Upper lobe of right lung (tissue), 1 donor: ENCODE results near the gene TNIP2. TPM values are rescaled to one million over a fixed set of nuclear protein-coding genes. Genes with fewer than 3 reads are reported as not detected.

Experiments used
- ATAC-seq: fragments of 200-7000 bp; cut with Tn5 transposase; one replicate; pipeline ENCODE4 v1.9.1; 2020; ENCODE audit warnings: mild to moderate bottlenecking, moderate library complexity
- DNase-seq: peaks from one replicate; pipeline ENCODE4 v3.0.0-alpha.2; 2020
- H3K27ac ChIP-seq: fragments of 200-600 bp; one replicate; pipeline ENCODE4 v1.8.0; 2022
- H3K27me3 ChIP-seq: fragments of 200-600 bp; one replicate; pipeline ENCODE4 v1.8.0; 2022; ENCODE audit warnings: mild to moderate bottlenecking
- H3K36me3 ChIP-seq: fragments of 200-600 bp; one replicate; pipeline ENCODE4 v1.8.0; 2022
- H3K4me1 ChIP-seq: fragments of 200-600 bp; one replicate; pipeline ENCODE4 v1.8.0; 2022
- H3K4me3 ChIP-seq: fragments of 200-600 bp; one replicate; pipeline ENCODE4 v1.8.0; 2022; ENCODE audit warnings: mild to moderate bottlenecking
- H3K9me3 ChIP-seq: fragments of 200-600 bp; one replicate; pipeline ENCODE4 v1.8.0; 2022
- CTCF ChIP-seq: fragments of 200-600 bp; IDR thresholded peaks from one replicate; pipeline ENCODE4 v1.8.0; 2022; ENCODE audit warnings: antibody characterized with exemption
- intact Hi-C: fragments of 100-400 bp; cut with DNase I; formaldehyde crosslinking; loops from one replicate; pipeline ENCODE4 v1.11.0; 2022
- total RNA-seq: library from RNA; stranded (reverse); fragmentation: NEBNext Ultra II Directional; extraction: Animal tissue kit (Norgen Biotek cat#: 25700); gene quantifications from one replicate; pipeline ENCODE4 v1.2.1, GENCODE V29; 2021
- donor health status: DM: no; HTN: yes; CAD: no; lungs with severe emphysema.

The TNIP2 gene
- total RNA-seq, 1 donor from 2014 or later = 43.4 TPM

DNA sequence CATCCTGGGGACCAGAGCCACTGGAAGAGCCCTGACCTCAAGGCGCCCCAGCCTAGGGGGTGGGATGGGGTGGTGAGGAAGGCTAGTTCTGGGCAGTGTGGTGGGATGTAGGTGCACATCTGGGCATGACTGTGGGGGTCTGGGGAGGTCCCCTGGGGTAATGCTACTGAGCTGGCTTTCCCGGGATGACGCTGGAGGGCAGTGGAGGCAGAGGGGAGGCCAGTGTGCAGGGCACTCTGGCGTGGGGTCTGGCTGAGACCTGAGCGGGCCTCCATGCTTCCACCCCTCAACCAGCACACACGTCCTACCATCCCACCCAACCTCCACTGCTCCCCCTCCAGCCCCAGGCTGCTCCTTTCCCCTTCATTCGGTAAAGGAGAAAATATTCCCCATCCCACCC lies 32.0 kb upstream of the TNIP2 start:
- no peak for DNase-seq
- Histone ChIP-seq H3K4me3 (no peak overlapping the region), H3K27ac (peak overlapping the region; percentile 28), H3K36me3 (no peaks in the 10 kb centered on the region), H3K9me3 (no peaks in the 10 kb centered on the region), H3K27me3 (no peaks in the 10 kb centered on the region), H3K4me1 (peaks cover 28% of the 10 kb centered on the region)
- intact Hi-C loops = no loop called here
- TF ChIP-seq CTCF = no peak
- no peak for ATAC-seq

DNA sequence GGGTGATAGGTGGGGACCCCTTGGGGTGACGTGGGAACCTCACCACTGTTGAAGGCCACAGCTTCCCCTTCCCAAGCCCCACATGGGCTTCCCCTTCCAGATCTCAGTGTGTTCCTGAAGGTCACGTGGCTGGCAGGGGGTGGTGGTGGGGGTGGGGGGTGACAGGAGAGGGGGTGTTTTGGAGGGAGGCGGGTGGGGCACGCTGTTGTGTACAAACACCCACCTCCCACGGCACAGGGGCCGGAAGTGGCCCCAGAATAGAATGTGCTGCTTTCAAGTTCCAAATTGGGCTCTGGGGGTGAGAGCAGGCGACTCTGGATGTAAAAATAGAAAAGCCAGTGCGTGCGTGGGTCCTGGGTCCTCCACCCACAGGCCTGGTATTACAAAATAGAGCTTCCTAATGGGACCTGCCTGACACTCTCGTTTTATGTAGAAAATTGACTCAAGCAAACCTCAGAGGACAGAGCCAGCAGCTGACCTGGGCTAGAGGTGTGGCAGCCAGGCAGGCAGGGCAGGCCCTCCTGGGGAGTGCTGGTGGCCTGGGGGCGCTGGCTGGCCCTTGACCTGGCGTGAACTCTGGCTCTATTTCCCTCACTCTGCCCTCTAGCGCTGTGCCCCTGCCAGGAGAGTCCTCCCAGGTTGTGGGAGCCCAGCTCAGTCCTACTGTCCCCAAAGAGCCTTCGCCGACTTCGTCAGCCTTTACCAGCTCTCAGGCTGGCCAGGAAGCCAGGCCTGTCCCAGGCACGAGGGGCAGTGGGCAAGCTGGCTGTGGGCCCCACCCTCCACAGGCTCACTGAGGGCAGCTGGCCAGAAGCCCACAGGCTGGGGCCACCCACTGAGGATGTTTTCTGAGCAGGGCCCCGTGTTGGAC lies 31.3 kb upstream of the TNIP2 start:
- DNase-seq = peak; percentile 75

GRCh38 chr4:2786794-2787229 lies 30.7 kb upstream of the TNIP2 start:
- DNase-seq = no peak
- H3K9me3 ChIP-seq = no peaks in the 10 kb centered on the region
- no peak overlapping the region for H3K4me3 ChIP-seq
- intact Hi-C loops = no loop called here
- peak overlapping the region; percentile 17 for H3K27ac ChIP-seq
- peaks cover 23% of the 10 kb centered on the region for H3K4me1 ChIP-seq
- no peak for ATAC-seq
- TF ChIP-seq CTCF = no peak
- H3K27me3 ChIP-seq = no peaks in the 10 kb centered on the region
- no peaks in the 10 kb centered on the region for H3K36me3 ChIP-seq

More for the DNA sequence above, 31.3 kb upstream of the TNIP2 start:
- Histone ChIP-seq H3K27ac (peak overlapping the region; percentile 28), H3K4me3 (no peak overlapping the region), H3K9me3 (no peaks in the 10 kb centered on the region), H3K4me1 (peaks cover 28% of the 10 kb centered on the region), H3K36me3 (no peaks in the 10 kb centered on the region), H3K27me3 (no peaks in the 10 kb centered on the region)
- intact Hi-C loops = no loop called here
- TF ChIP-seq CTCF = no peak
- peak; percentile 61 for ATAC-seq

- no peak for DNase-seq
- H3K27ac ChIP-seq = peak overlapping the region; percentile 17
- H3K4me1 ChIP-seq = peaks cover 17% of the 10 kb centered on the region
- no peaks in the 10 kb centered on the region for H3K27me3 ChIP-seq
- no peaks in the 10 kb centered on the region for H3K36me3 ChIP-seq
- ATAC-seq = no peak
- intact Hi-C loops = no loop called here
- TF ChIP-seq CTCF = no peak
- H3K9me3 ChIP-seq = no peaks in the 10 kb centered on the region
- no peak overlapping the region for H3K4me3 ChIP-seq
These were observed 30.1 kb upstream of the TNIP2 start for GRCh38 chr4:2786152-2786671.

GRCh38 chr4:2785613-2786012 lies 29.5 kb upstream of the TNIP2 start:
- no peak for TF ChIP-seq CTCF
- H3K27me3 ChIP-seq = no peaks in the 10 kb centered on the region
- no peak overlapping the region for H3K4me3 ChIP-seq
- DNase-seq = no peak
- peak; percentile 30 for ATAC-seq
- H3K27ac ChIP-seq = no peak overlapping the region
- H3K4me1 ChIP-seq = peaks cover 17% of the 10 kb centered on the region
- intact Hi-C loops = no loop called here
- H3K9me3 ChIP-seq = no peaks in the 10 kb centered on the region
- H3K36me3 ChIP-seq = no peaks in the 10 kb centered on the region
